ENCODE data around the gene SNRPE.
"Not testable (repeated sequence)": the region's sequence is repeated elsewhere in the genome, so short reads cannot be mapped to it uniquely, and the experiment has no call there.

Gene SNRPE

GRCh38 chr1:203861379-203862184, at the start of gene SNRPE:
Gene SNRPE, plus strand, starts transcription at chr1:203861599. Its CDS starts 61 bp downstream, at chr1:203861660.
- peak; percentile 98 for DNase-seq

GRCh38 chr1:203813581-203814341, 47.6 kb upstream of the SNRPE start:
- DNase-seq: no peak

GRCh38 chr1:203818399-203818798, 43.0 kb upstream of the SNRPE start:
- DNase-seq: no peak

- DNase-seq: no peak
These were observed 38.1 kb upstream of the SNRPE start for GRCh38 chr1:203823306-203823705.

- DNase-seq: no peak
These were observed 35.2 kb upstream of the SNRPE start for GRCh38 chr1:203826175-203826574.

GRCh38 chr1:203828002-203828401, 33.4 kb upstream of the SNRPE start:
- DNase-seq: no peak

GRCh38 chr1:203828503-203828902, 32.9 kb upstream of the SNRPE start:
- DNase-seq: no peak

GRCh38 chr1:203829247-203829646, 32.2 kb upstream of the SNRPE start:
- not testable (repeated sequence) for DNase-seq

- DNase-seq: no peak
These were observed 25.9 kb upstream of the SNRPE start for GRCh38 chr1:203835476-203835875.

- no peak for DNase-seq
These were observed 22.3 kb upstream of the SNRPE start for GRCh38 chr1:203839081-203839480.

- DNase-seq: no peak
These were observed 21.1 kb upstream of the SNRPE start for GRCh38 chr1:203840208-203840808.

GRCh38 chr1:203842559-203842876, 18.9 kb upstream of the SNRPE start:
- no peak for DNase-seq

GRCh38 chr1:203843435-203843834, 18.0 kb upstream of the SNRPE start:
- DNase-seq: no peak

- DNase-seq: not testable (repeated sequence)
These were observed 8.3 kb upstream of the SNRPE start for GRCh38 chr1:203853112-203853511.

GRCh38 chr1:203858055-203858454, 3.3 kb upstream of the SNRPE start:
- DNase-seq: no peak

GRCh38 chr1:203858975-203859374, 2.4 kb upstream of the SNRPE start:
- no peak for DNase-seq

- no peak for DNase-seq
These were observed 888 bp upstream of the SNRPE start for GRCh38 chr1:203860396-203861025.

- DNase-seq: no peak
These were observed 6.4 kb downstream of the SNRPE start for GRCh38 chr1:203867802-203868201.

GRCh38 chr1:203870245-203870644, 8.8 kb downstream of the SNRPE start:
- no peak for DNase-seq

- peak; percentile 36 for DNase-seq
These were observed 9.9 kb downstream of the SNRPE start for GRCh38 chr1:203871114-203871880.

GRCh38 chr1:203873094-203873493, 11.7 kb downstream of the SNRPE start:
- DNase-seq: no peak

- DNase-seq: no peak
These were observed 17.0 kb downstream of the SNRPE start for GRCh38 chr1:203878422-203878821.

- DNase-seq: no peak
These were observed 19.2 kb downstream of the SNRPE start for GRCh38 chr1:203880606-203881005.

All from CD4-positive, alpha-beta T cell treated with Interleukin-17A for 1 hour (primary cell).